GM19452 (cell line): ENCODE measurements around the gene TRIM10.
"Not testable (repeated sequence)": the region's sequence is repeated elsewhere in the genome, so short reads cannot be mapped to it uniquely, and the experiment has no call there.

Experiments used
- ATAC-seq: cut with Tn5 transposase; IDR thresholded peaks from one replicate; pipeline ENCODE4 v1.9.1; 2021; ENCODE audit not compliant: unreplicated experiment

TRIM10 gene

DNA sequence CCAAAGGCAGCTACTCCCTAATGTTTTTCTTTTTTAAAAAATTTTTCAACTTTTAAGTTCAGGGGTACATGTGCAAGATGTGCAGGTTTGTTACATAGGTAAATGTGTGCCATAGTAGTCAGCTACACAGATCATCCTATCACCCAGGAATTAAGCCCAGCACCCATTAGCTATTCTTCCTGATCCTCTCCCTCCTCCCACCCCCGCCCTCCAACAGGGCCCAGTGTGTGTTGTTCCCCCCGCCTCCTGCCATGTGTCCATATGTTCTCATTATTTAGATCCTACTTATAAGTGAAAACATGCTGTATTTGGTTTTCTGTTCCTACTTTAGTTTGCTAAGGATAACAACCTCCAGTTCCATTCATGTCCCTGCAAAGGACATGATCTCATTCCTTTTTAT is 14.8 kb upstream of the TRIM10 start:
- no peak for ATAC-seq

- ATAC-seq = no peak
Observed at GRCh38 chr6:30172681-30173080, 11.7 kb upstream of the TRIM10 start.

DNA sequence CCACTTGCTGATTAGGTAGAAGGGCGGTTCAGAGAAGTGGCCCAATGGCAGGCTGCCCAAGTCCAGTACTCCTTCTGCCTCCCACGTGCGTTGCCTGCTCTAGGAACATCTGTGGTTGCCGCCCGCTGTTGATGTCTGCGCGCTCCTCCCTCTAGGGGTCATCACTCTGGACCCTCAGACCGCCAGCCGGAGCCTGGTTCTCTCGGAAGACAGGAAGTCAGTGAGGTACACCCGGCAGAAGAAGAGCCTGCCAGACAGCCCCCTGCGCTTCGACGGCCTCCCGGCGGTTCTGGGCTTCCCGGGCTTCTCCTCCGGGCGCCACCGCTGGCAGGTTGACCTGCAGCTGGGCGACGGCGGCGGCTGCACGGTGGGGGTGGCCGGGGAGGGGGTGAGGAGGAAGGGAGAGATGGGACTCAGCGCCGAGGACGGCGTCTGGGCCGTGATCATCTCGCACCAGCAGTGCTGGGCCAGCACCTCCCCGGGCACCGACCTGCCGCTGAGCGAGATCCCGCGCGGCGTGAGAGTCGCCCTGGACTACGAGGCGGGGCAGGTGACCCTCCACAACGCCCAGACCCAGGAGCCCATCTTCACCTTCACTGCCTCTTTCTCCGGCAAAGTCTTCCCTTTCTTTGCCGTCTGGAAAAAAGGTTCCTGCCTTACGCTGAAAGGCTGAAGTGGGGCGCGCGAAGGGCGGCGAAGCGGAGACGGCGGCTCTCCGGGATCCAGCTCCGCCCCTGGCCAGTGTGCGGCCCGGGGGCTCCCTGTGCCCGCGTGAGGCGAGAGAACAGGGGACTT is 10.9 kb upstream of the TRIM10 start:
- no peak for ATAC-seq

- no peak for ATAC-seq
Observed at GRCh38 chr6:30169658-30170614, 8.9 kb upstream of the TRIM10 start.

GRCh38 chr6:30168741-30169140 is 7.7 kb upstream of the TRIM10 start:
- no peak for ATAC-seq

DNA sequence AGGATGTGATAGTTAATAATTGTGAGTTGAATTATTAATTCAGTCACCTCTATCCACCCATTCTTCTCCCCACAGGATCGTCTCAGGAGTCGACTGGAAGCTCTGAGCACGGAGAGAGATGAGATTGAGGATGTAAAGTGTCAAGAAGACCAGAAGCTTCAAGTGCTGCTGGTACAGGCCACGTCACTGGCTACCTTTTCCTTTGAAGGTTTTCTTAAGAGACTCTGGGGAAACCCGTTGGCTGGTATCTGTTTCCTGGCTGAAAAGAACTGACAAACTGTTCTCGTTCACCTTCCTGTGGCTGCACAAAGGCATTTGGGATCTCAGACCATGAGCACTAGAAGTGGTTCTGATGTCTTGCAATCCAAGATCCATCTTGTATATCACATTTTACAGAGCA is 6.1 kb upstream of the TRIM10 start:
- no peak for ATAC-seq

DNA sequence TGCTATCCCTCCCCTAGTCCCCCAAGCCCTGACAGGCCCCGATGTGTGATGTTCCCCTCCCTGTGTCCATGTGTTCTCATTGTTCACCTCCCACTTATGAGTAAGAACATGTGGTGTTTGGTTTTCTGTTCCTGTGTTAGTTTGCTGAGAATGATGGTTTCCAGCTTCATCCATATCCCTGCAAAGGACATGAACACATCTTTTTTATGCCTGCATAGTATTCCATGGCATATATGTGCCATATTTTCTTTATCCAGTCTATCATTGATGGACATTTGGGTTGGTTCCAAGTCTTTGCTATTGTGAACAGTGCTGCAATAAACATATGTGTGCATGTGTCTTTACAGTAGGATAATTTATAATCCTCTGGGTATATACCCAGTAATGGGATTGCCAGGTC is 4.2 kb upstream of the TRIM10 start:
- ATAC-seq = not testable (repeated sequence)

- ATAC-seq = no peak
Observed at GRCh38 chr6:30164714-30165113, 3.7 kb upstream of the TRIM10 start.

- ATAC-seq = no peak
Observed at GRCh38 chr6:30163918-30164654, 3.1 kb upstream of the TRIM10 start.

GRCh38 chr6:30163090-30163917 is 2.3 kb upstream of the TRIM10 start, which contains the start of gene TRIM15:
Gene TRIM15, plus strand, starts transcription at chr6:30163546. Its CDS starts 139 bp downstream, at chr6:30163685.
- ATAC-seq = no peak

- ATAC-seq = no peak
Observed at GRCh38 chr6:30162265-30163089, 1.5 kb upstream of the TRIM10 start.

DNA sequence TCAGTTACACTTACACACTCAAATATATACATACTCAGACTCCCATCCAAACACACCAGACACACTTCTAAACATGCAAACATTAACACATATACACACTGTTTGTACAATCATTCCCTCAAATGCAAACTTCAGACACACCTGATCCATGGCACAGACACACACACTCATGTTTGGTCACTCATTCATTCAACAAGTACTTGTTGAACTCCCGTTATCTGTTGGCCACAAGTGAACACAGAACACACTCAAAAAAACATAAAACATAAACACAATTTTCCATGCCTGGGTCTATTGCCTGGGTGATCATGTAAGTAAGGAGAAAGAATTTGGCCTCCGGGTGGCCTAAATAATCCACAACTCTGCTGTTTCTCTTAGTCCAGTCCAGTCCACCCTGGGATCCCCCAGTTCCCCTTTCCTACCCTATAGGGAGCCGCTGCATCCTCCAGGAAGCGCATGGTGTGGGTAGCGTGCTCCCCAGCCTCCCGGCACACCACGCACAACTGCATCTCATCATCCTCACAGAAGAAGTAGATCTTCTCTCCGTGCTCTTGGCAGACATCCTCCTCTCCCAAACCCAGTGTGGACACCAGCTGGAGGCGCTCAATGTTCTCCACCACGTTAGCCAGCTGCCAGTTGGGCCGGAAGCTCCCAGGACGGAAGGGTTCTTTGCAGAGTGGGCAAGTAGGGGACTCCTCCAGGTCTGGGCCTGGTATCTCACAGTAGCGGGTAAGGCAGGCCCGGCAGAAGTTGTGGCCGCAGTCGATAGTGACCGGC is 815 bp downstream of the TRIM10 start:
- no peak for ATAC-seq

- no peak for ATAC-seq
Observed at GRCh38 chr6:30158475-30159040, 2.5 kb downstream of the TRIM10 start.

DNA sequence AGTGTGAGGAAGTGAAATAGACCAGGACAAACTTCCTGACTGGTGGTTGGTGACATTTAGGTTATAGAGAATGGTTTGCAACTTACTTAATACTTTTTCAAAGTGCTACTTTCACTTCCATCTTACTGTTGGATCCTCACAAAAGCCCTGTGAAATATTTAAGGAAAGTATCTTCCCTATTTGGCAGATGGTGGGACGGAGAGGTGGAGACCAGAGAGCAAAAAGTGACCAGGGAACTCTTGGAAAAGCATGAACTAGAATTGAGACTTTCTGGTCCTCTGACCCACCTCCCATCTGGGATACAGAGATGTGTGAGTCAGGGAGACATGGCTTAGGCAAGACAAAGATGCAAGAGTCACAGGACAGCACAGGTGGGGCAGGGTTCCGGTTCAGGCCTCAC is 3.0 kb downstream of the TRIM10 start:
- no peak for ATAC-seq

- no peak for ATAC-seq
Observed at GRCh38 chr6:30157581-30157980, 3.4 kb downstream of the TRIM10 start.

GRCh38 chr6:30156774-30157173 is 4.2 kb downstream of the TRIM10 start:
- ATAC-seq = no peak

DNA sequence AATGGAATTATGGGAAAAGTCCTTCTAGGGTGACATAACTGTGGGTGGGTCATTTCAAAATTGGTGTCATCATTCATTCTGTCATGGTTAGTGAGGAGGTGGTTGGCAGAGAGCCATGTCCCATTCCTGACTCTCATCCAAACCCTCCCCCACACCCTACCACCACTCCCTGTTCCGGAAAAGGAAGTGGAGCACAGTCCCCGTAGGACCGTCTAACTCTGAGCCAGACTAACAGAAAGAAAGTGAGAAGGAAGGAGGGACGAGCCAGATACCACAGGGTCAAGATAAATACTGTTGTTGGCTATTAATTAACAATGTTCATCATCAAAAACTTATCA is 4.8 kb downstream of the TRIM10 start:
- no peak for ATAC-seq

GRCh38 chr6:30155520-30156261 is 5.3 kb downstream of the TRIM10 start:
- ATAC-seq = no peak
